Activated CD4-positive, alpha-beta memory T cell treated with anti-CD3 and anti-CD28 coated beads for 36 hours (primary cell): ENCODE data around the gene NPW. TPM values are rescaled to one million over a fixed set of nuclear protein-coding genes. Genes with fewer than 3 reads are reported as not detected.
A peak's percentile ranks its signal among the peaks of the same experiment; 100 is the strongest.

Experiments used
- CTCF ChIA-PET: fragments of 350-600 bp; sonication (Branson Sonifier 250); formaldehyde crosslinking; loops from one replicate; lab custom pipeline; 2021; ENCODE audit warnings: antibody characterized with exemption, inconsistent platforms; lab: Charles Lee
- POLR2A ChIA-PET: fragments of 350-600 bp; sonication (Branson Sonifier 250); formaldehyde crosslinking; loops from one replicate; lab custom pipeline; 2021; ENCODE audit warnings: antibody characterized with exemption; lab: Charles Lee
- DNase-seq: peaks from one replicate; pipeline ENCODE4 v3.0.0-alpha.2; 2020
- H3K27ac Mint-ChIP-seq: one replicate; pipeline ENCODE4 v1.8.0; 2021; ENCODE audit warnings: mixed read lengths
- H3K27me3 Mint-ChIP-seq: one replicate; pipeline ENCODE4 v1.8.0; 2021; ENCODE audit warnings: mixed read lengths
- H3K36me3 Mint-ChIP-seq: one replicate; pipeline ENCODE4 v1.8.0; 2021; ENCODE audit warnings: mixed read lengths
- H3K4me1 Mint-ChIP-seq: one replicate; pipeline ENCODE4 v1.8.0; 2021; ENCODE audit warnings: low read depth, mixed read lengths
- H3K4me3 Mint-ChIP-seq: one replicate; pipeline ENCODE4 v1.8.0; 2021; ENCODE audit warnings: mild to moderate bottlenecking, mixed read lengths
- H3K9me3 Mint-ChIP-seq: one replicate; pipeline ENCODE4 v1.8.0; 2021; ENCODE audit warnings: mixed read lengths
- intact Hi-C: fragments of 100-400 bp; cut with micrococcal nuclease; formaldehyde crosslinking; loops from one replicate; pipeline ENCODE4 v1.15.1; 2023
- total RNA-seq, 2 experiments: library from RNA; stranded (reverse); gene quantifications; one replicate each; pipeline ENCODE4 v1.2.3, GENCODE V29; 2021

Gene NPW
- total RNA-seq, 2 experiments from 2014 or later: 1.3 to 2.0 TPM

DNA sequence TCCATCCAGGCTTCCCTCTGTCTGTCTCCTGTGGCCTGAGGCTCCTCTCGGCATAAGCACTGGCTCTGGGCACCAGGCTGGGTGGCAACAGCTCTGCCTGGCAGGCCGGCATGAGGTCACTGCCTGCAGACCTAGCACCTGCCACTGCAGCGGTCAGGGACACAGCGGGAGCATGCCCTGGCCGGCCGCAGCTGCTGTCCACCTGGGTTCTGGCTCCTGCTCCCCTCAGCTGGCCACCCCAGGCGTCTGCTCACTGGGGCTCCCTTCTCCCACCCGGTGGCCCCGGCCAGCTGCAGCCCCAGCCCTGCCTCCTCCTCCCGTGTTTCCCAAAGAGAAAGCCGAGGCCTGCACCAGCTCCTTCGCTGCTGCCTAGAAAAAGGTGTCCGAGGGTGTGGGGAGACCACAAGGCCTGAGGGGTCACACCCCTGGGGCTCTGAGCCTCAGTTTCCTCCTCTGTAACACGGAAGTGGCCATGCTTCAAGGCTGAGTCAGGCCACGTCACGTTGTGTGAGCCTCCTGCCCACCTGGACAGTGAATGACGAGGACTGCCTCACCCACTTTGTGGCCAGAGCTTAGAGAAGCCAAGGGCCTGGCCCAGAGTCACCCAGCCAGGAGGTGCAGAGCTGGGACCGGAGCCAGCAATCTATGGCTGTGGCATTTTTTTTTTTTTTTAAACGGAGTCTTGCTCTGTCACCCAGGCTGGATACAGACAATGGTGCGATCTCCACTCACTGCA lies 21.4 kb downstream of the NPW start:
- intact Hi-C loops: no loop called here
- Mint-ChIP-seq H3K4me3 (no peak overlapping the region), H3K9me3 (no peaks in the 10 kb centered on the region), H3K36me3 (no peaks in the 10 kb centered on the region), H3K27ac (no peak overlapping the region), H3K4me1 (no peaks in the 10 kb centered on the region), H3K27me3 (no peaks in the 10 kb centered on the region)
- ChIA-PET POLR2A (no interaction called here), CTCF (interaction anchor here (0.6 to 0.7 kb wide), 2 partner anchors 37 to 1994 kb away, joined by 3 read pairs; no protein-coding TSS in a partner anchor)
- DNase-seq: no peak

DNA sequence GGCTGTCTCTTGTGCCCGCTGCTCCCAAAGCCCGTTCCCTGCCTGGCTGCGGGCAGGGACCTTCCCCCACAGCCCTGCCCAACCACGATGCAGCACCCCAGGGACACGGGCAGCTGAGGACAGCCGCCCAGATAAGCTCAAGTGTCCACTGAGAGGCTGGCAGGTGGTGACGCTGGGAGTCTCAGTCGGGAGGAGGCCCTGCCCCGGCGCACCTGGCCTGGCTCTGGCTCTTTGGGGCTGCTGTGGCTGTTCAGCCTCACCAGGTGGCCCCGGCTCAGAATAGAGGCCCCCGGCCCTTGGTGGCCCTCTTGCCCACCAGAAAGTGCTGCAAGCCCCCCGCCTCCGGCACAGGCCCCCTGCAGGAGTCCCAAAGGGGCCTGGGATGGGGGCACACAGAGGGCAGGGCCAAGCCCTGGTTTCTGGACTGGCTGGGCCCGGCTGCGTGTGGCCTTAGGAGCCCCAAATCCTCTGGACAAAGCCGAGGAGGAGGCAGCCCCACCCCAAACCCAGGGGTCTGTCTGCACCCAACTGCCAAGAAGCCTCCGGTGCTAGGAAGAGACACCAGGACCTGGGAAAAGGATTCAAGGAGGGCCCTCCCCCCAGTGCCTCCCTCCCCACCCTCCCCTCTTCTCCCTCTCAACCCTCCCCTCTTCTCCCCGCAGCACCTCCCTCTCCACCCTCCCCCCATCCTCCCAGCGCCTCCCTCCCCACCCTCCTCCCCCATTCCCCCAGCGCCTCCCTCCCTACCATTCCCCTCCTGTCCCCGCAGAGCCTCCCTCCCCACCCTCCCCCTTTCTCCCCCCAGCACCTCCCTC lies 22.8 kb downstream of the NPW start:
- H3K27ac Mint-ChIP-seq: no peak overlapping the region
- H3K27me3 Mint-ChIP-seq: no peaks in the 10 kb centered on the region
- no peaks in the 10 kb centered on the region for H3K36me3 Mint-ChIP-seq
- CTCF ChIA-PET: no interaction called here
- no peak overlapping the region for H3K4me3 Mint-ChIP-seq
- POLR2A ChIA-PET: no interaction called here
- no peak for DNase-seq
- intact Hi-C loops: no loop called here
- H3K9me3 Mint-ChIP-seq: no peaks in the 10 kb centered on the region
- H3K4me1 Mint-ChIP-seq: peaks cover 7% of the 10 kb centered on the region

DNA sequence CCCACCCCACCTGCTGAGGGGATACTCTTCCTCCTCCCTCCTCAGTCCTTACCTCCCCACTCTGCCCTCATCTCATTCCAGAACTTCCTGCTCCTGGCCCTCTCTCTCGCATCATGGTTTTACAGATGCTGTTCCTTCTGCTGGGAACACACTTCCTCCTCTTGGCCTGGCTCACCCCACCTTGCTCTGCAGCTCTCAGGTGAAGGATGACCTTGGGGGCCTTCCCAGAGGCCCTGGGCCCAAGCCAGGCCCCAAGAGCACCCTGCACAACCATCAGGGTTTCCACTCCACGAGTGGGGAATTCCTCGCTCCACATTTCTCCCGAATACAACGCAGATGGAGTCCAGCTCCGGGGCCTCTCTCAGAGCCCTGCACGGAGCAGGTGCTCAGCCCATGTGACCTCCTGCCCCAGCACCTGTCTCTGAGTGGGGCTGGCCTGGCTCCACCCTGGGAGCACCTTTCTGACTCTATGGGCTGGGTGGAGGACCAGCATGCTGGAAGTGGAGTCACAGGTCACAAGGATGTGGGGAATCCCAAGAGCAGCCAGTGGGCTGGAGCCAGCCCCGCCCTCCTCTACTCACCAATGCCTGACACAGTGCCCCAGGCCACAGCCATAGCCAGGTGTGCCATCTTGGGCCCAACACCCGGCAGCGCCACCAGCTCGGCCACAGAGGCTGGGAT lies 23.5 kb downstream of the NPW start:
- CTCF ChIA-PET: no interaction called here

DNA sequence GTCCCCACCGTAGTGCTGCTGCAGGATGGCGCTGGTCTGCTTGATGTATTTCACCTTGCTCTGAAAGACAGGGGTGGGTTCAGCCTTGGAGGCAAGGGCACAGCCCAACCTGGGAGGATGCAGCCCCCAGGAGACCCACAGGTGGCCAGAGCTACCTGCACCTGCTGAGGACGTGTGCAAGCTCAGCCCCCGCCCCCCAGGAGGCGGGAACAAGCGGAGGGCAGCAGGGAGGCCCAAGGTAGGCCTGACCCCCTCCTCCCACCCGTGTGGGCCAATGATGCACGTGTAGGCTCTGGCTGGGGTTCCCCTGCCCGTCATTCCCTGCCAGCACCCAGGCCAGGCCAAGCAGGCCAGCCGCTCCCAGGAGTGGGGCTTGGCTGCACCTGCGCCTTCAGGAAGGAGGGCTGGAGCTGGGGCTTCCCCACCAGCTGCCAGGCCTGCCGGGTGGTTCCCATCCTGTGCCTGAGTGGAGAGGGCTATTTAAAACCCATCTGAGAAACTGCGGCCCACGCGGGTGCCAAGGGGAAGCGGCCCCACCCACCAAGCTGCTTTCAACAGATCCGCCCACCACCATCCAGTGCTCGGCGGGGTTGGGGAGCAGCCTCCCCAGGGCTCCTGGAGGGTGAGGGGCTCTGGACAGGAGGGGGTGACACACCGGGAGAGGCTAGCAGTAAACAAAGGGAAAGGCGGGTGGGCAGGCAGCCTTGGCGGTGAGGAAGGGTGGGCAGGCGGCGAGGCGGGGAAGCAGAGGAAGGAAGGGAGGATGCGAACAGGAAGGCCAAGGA lies 24.3 kb downstream of the NPW start:
- DNase-seq: no peak
- intact Hi-C loops: no loop called here
- Mint-ChIP-seq H3K9me3 (no peaks in the 10 kb centered on the region), H3K27me3 (no peaks in the 10 kb centered on the region), H3K27ac (no peak overlapping the region), H3K4me3 (no peak overlapping the region), H3K4me1 (peaks cover 13% of the 10 kb centered on the region), H3K36me3 (no peaks in the 10 kb centered on the region)
- ChIA-PET POLR2A (no interaction called here), CTCF (no interaction called here)

More for the DNA sequence above, 23.5 kb downstream of the NPW start:
- H3K27me3 Mint-ChIP-seq: no peaks in the 10 kb centered on the region
- H3K4me3 Mint-ChIP-seq: no peak overlapping the region
- POLR2A ChIA-PET: no interaction called here
- no peaks in the 10 kb centered on the region for H3K9me3 Mint-ChIP-seq
- H3K36me3 Mint-ChIP-seq: no peaks in the 10 kb centered on the region
- peaks cover 7% of the 10 kb centered on the region for H3K4me1 Mint-ChIP-seq
- no peak overlapping the region for H3K27ac Mint-ChIP-seq
- DNase-seq: no peak
- intact Hi-C loops: no loop called here

DNA sequence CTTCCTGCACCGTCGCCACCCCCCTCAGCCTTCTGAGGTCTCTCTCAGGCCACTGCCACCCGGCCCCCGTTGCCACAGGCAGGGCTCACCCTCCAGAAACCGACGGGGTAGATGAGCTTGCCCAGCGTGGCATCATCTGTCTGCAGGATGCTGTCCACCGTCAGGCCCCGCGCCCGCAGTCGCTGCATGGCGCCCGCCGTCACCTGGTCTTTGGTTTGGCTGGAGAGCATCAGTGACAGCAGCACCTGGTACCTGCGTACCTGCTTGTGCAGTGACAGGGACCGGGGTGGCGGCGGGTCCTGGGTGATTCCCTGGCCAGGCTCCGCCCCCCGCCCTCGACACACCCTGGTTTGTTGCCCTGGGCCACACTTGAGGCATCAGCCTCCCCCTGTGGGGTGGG lies 25.0 kb downstream of the NPW start:
- no peak for DNase-seq
- H3K27me3 Mint-ChIP-seq: no peaks in the 10 kb centered on the region
- ChIA-PET POLR2A (no interaction called here), CTCF (no interaction called here)
- no peaks in the 10 kb centered on the region for H3K36me3 Mint-ChIP-seq
- H3K9me3 Mint-ChIP-seq: no peaks in the 10 kb centered on the region
- intact Hi-C loops: no loop called here
- no peak overlapping the region for H3K27ac Mint-ChIP-seq
- H3K4me3 Mint-ChIP-seq: no peak overlapping the region
- peaks cover 13% of the 10 kb centered on the region for H3K4me1 Mint-ChIP-seq

DNA sequence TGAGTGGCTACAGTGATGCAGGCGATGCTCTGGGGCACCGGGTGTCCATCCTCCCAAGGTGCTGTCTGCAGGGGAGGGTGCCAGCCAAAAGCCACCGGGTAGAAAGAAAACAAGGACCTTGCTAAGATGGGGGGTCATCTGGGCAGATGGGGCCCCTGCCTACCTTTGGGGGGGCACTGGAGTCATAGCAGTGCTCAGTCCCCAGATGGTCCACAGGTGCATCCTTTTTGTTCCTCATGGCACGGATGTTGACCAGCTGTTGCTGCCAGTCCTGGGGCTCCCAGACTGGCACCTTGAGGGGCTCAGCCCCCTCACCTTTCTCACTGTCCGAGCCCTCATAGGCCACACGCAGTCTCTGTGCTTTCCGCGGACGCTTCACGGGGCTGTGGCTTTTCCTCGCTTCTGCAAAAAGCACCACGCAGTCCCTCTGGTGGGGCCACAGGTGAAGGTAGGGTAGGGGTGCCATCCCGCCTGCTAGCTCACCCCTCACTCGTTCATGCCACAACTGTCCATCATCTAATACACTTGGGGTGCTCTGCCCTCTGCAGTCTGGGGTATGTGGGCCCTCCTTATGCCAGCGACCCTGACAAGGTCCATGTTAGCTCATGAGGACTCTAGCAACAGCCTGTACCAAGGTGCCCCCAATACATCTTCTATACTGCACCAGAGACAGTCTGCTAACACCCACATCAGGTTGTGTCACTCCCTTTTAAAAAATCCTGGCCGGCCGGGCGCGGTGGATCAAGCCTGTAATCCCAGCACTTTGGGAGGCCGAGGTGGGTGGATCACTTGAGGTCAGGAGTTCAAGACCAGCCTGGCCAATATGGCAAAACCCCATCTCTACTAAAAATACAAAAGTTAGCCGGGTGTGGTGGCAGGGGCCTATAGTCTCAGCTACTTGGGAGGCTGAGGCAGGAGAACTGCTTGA lies 26.6 kb downstream of the NPW start:
- Mint-ChIP-seq H3K4me1 (peaks cover 13% of the 10 kb centered on the region), H3K9me3 (no peaks in the 10 kb centered on the region), H3K36me3 (peaks cover 3% of the 10 kb centered on the region), H3K27ac (no peak overlapping the region), H3K27me3 (no peaks in the 10 kb centered on the region), H3K4me3 (peak overlapping the region; percentile 89)
- ChIA-PET POLR2A (interaction anchor here (1.2 kb wide), 1 partner anchor 27 kb away, joined by 3 read pairs; the partner anchor contains the start of gene NPW), CTCF (interaction anchor here (1.1 to 2.5 kb wide), 2 partner anchors 24 to 42 kb away, joined by 4 to 10 read pairs; no protein-coding TSS in a partner anchor)
- DNase-seq: no peak
- intact Hi-C loops: no loop called here

DNA sequence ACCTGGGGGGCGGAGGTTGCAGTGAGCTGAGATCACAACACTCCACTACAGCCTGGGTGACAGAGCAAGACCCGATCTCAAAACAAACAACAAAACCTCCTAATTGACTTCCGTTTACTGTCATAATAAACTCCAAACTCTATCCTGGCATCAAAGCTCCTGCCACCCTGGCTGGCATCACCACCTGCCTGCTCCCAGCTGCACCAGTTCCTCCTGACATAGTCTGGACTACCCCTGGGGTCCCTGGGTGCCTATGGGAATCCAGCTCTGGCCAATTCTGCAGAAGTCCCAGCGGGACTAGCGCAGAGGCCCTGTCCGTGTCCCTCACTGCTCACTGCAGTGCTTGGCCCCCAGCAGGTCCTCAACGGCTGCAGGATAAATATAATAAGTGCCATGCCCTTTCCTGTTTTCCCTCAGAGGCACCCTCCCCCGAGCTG lies 27.3 kb downstream of the NPW start:
- Mint-ChIP-seq H3K36me3 (peaks cover 3% of the 10 kb centered on the region), H3K4me1 (peaks cover 13% of the 10 kb centered on the region), H3K27ac (no peak overlapping the region), H3K9me3 (no peaks in the 10 kb centered on the region), H3K4me3 (peak overlapping the region; percentile 89), H3K27me3 (no peaks in the 10 kb centered on the region)
- POLR2A ChIA-PET: interaction anchor here (1.2 to 1.8 kb wide), 2 partner anchors 27 to 108 kb away, joined by 3 to 22 read pairs; partner anchors contain the start of genes NPW and TRAF7
- intact Hi-C loops: loop anchor here (1.0 kb wide), 1 partner anchor 108 kb away; the partner anchor contains the start of gene TRAF7
- no peak for DNase-seq
- CTCF ChIA-PET: interaction anchor here (0.6 to 2.5 kb wide), 7 partner anchors 25 to 264 kb away, joined by 3 to 10 read pairs (median 5); partner anchors contain the start of genes NUBP2, SPSB3 and TRAF7

DNA sequence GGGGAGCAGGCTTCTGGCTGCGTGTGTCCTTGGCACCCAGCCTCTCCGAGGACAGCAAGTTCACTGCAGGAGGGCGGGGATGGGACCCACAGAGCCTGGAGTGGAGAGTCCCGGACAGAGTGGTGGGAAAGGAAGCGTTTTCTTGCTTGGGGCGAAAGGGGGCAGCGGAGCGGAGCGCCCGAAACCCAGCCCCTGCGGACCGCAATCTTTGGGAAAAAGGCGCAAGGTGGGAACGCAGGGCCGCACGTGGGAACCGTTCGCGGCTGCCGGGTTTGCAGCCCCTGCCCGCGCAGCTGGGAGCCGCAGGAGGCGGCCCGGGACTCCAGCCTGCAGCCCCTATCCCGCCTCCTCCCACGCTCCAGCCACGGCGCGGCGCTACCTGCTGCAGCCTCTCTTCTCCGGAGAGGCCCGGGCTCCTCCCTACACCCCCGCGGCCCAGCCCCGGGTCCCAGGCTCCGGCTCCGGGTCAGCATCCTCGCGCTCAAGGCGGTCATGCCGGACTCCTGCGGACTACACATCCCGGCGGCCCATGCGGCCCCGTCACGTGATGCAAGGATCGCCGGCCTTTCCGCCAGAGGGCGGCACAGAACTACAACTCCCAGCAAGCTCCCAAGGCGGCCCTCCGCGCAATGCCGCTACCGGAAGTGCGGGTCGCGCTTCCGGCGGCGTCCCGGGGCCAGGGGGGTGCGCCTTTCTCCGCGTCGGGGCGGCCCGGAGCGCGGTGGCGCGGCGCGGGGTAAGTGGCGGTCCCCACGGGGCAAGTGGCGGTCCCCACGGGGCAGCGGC lies 27.9 kb downstream of the NPW start, which contains the start of the genes NTHL1 and TSC2:
Gene NTHL1, minus strand, starts transcription at position 505 of the 786 bp plus-strand sequence. Its CDS starts 11 bp downstream, at position 494.
Gene TSC2, plus strand, starts transcription at position 656 of the 786 bp plus-strand sequence. CDS start 631 bp downstream, outside the sequence.
- Mint-ChIP-seq H3K4me1 (peaks cover 13% of the 10 kb centered on the region), H3K4me3 (peak within 1 kb of the TSS; percentile 89), H3K36me3 (peaks cover 3% of the 10 kb centered on the region), H3K27me3 (no peaks in the 10 kb centered on the region), H3K9me3 (no peaks in the 10 kb centered on the region), H3K27ac (no peak within 1 kb of the TSS)
- intact Hi-C loops: loop anchor here (1.0 kb wide), 1 partner anchor 108 kb away; the partner anchor contains the start of gene TRAF7
- ChIA-PET POLR2A (interaction anchor here (0.6 to 1.8 kb wide), 8 partner anchors 9 to 221 kb away, joined by 3 to 22 read pairs (median 3); partner anchors contain the start of genes FAHD1, HAGH, NPW and RPS2), CTCF (interaction anchor here (0.6 to 2.5 kb wide), 11 partner anchors 9 to 265 kb away, joined by 3 to 10 read pairs (median 4); partner anchors contain the start of genes NUBP2, SPSB3 and TRAF7)
- DNase-seq: peak; percentile 97

DNA sequence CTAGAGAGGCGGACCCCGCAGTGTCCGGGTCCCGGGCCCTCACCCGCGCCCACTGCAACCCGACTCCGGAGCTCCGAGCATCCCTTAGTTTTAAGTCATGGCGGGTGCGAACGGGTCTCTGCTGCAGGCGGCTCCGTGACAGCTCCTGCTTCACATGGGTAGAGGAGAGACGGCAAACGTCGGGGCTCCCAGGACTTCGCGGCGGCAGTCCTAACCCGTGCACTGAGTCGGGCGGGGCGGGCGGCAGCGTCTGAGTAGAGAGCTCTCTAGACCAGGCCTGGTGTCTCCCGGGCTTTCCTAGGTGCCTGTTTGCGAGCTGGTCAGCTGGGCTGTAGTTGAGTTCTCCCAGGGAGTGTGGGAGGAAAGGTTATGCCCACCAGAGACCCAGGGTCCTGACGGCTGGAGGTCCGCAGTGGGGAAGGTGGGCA lies 28.5 kb downstream of the NPW start:
- POLR2A ChIA-PET: interaction anchor here (0.8 to 1.8 kb wide), 6 partner anchors 8 to 221 kb away, joined by 3 to 22 read pairs (median 4); partner anchors contain the start of genes FAHD1, HAGH, RPS2 and TBL3
- H3K4me3 Mint-ChIP-seq: peak overlapping the region; percentile 88
- no peak for DNase-seq
- H3K36me3 Mint-ChIP-seq: peaks cover 3% of the 10 kb centered on the region
- H3K27me3 Mint-ChIP-seq: no peaks in the 10 kb centered on the region
- CTCF ChIA-PET: interaction anchor here (0.7 to 2.5 kb wide), 8 partner anchors 9 to 107 kb away, joined by 3 to 10 read pairs (median 5); partner anchors contain the start of gene TRAF7
- H3K27ac Mint-ChIP-seq: no peak overlapping the region
- intact Hi-C loops: no loop called here
- no peaks in the 10 kb centered on the region for H3K9me3 Mint-ChIP-seq
- H3K4me1 Mint-ChIP-seq: peaks cover 13% of the 10 kb centered on the region
